ENCODE data around the gene RRP1B.

GRCh38 chr21:43657355-43658087 is 1.8 kb upstream of the RRP1B start:
- no peak for TF ChIP-seq RAD21 (IDR thresholded peaks at IDR 0.05; ENCODE audit: low read depth)
- TF ChIP-seq CEBPB (IDR thresholded peaks at IDR 0.05), result no peak
- TF ChIP-seq EP300 (IDR thresholded peaks at IDR 0.05; ENCODE audit: borderline replicate concordance), result no peak
- no peak for TF ChIP-seq REST (IDR thresholded peaks at IDR 0.05; ENCODE audit: low read depth)
- no peak for TF ChIP-seq ZBTB7A (IDR thresholded peaks at IDR 0.05; ENCODE audit: low read depth)
- no peak for TF ChIP-seq MAX (IDR thresholded peaks at IDR 0.05)
- TF ChIP-seq CREB1 (IDR thresholded peaks at IDR 0.05; ENCODE audit: low read depth), result no peak
- TF ChIP-seq FOXM1 (IDR thresholded peaks at IDR 0.05; ENCODE audit: borderline replicate concordance, low read depth), result no peak
- TF ChIP-seq USF1 (IDR thresholded peaks at IDR 0.05), result no peak
